B cell (primary cell): Measurements from ENCODE around the gene ARHGAP12. TPM values are rescaled to one million over a fixed set of nuclear protein-coding genes. Genes with fewer than 3 reads are reported as not detected.

Source experiments
- ATAC-seq: fragments of 200-7000 bp; cut with Tn5 transposase; one replicate; pipeline ENCODE4 v1.10.0; 2021; ENCODE audit warnings: low read depth, mild to moderate bottlenecking, moderate number of reproducible peaks, moderate library complexity
- CTCF ChIA-PET: fragments of 350-600 bp; sonication (Branson Sonifier 250); formaldehyde crosslinking; loops from one replicate; lab custom pipeline; 2021; ENCODE audit warnings: antibody characterized with exemption, inconsistent platforms; lab: Charles Lee
- POLR2A ChIA-PET: fragments of 350-600 bp; sonication (Branson Sonifier 250); formaldehyde crosslinking; loops from one replicate; lab custom pipeline; 2021; ENCODE audit warnings: antibody characterized with exemption; lab: Charles Lee
- DNase-seq: peaks from one replicate; pipeline ENCODE4 v3.0.0; 2013
- H2AFZ ChIP-seq: 2 replicates; pipeline ENCODE4 v1.6.1; 2012; ENCODE audit warnings: mild to moderate bottlenecking, low read depth, low read length; ENCODE audit not compliant: insufficient read depth, poor library complexity, severe bottlenecking
- H3K27ac ChIP-seq, 2 donors: 1 replicate in 1 of 2; 2 replicates in 1 of 2; pipeline ENCODE4 v1.5.1; 2012 to 2013; ENCODE audit warnings: low read length in 2 of 2, mild to moderate bottlenecking in 2 of 2, moderate library complexity in 1 of 2
- H3K27me3 ChIP-seq, 4 experiments: fragments of 200-600 bp in 1 of 4; sonication (generic) in 1 of 4; replicated peaks in 1 of 4; 1 replicate in 2 of 4; 2 replicates in 2 of 4; pipeline versions ENCODE4 v1.6.1 to v1.7.0; 2013 to 2016; ENCODE audit warnings: low read length in 3 of 4, mild to moderate bottlenecking in 2 of 4, mixed read lengths in 1 of 4, moderate library complexity in 1 of 4; ENCODE audit not compliant: insufficient read depth in 4 of 4, control insufficient read depth in 3 of 4; ENCODE audit errors: control extremely low read depth in 1 of 4
- H3K36me3 ChIP-seq, 2 experiments: replicated peaks in 1 of 2; 1 replicate in 1 of 2; 2 replicates in 1 of 2; pipeline versions ENCODE4 v1.6.1 to v1.7.1; 2013; ENCODE audit warnings: low read length in 1 of 2; ENCODE audit not compliant: insufficient read depth in 2 of 2, control insufficient read depth in 1 of 2; ENCODE audit errors: control extremely low read depth in 1 of 2, extremely low read depth in 1 of 2
- H3K4me1 ChIP-seq, 2 donors: fragments of 200-600 bp in 1 of 2; sonication (generic) in 1 of 2; 1 replicate in 1 of 2; 2 replicates in 1 of 2; pipeline versions ENCODE4 v1.5.1 to v1.6.1; 2013 to 2017; ENCODE audit warnings: low read length in 2 of 2; ENCODE audit not compliant: control insufficient read depth in 2 of 2, insufficient read depth in 2 of 2
- H3K4me2 ChIP-seq: replicated peaks from 2 replicates; pipeline ENCODE3; 2012; ENCODE audit warnings: mild to moderate bottlenecking, low read depth, low read length; ENCODE audit not compliant: poor library complexity, severe bottlenecking
- H3K4me3 ChIP-seq, 5 experiments: fragments of 200-600 bp in 1 of 5; sonication (generic) in 1 of 5; 1 replicate in 3 of 5; 2 replicates in 2 of 5; pipeline versions ENCODE4 v1.5.1 to v1.7.0; 2011 to 2016; ENCODE audit warnings: low read length in 4 of 5, mild to moderate bottlenecking in 4 of 5, low read depth in 2 of 5, control low read depth in 1 of 5, moderate library complexity in 1 of 5; ENCODE audit not compliant: insufficient read depth in 1 of 5; ENCODE audit errors: control extremely low read depth in 1 of 5, extremely low read depth in 1 of 5
- H3K79me2 ChIP-seq: fragments of 200-600 bp; sonication (generic); one replicate; pipeline ENCODE4 v1.6.0; 2016; ENCODE audit warnings: low read length; ENCODE audit not compliant: control insufficient read depth, insufficient read depth
- H3K9ac ChIP-seq: fragments of 200-600 bp; sonication (generic); 2 replicates; pipeline ENCODE4 v1.6.1; 2017; ENCODE audit warnings: mild to moderate bottlenecking, low read length, moderate library complexity
- H3K9me3 ChIP-seq, 3 donors: one replicate each; pipeline versions ENCODE4 v1.6.1 to v1.7.1; 2013; ENCODE audit warnings: low read length in 2 of 3; ENCODE audit not compliant: control insufficient read depth in 2 of 3, insufficient read depth in 1 of 3; ENCODE audit errors: control extremely low read depth in 1 of 3
- H4K20me1 ChIP-seq: 2 replicates; pipeline ENCODE4 v1.6.0; 2012; ENCODE audit warnings: mild to moderate bottlenecking, low read length; ENCODE audit not compliant: insufficient read depth, control insufficient read depth, poor library complexity, severe bottlenecking
- H3K27ac Mint-ChIP-seq: one replicate; pipeline ENCODE4 v1.8.0; 2021; ENCODE audit warnings: mixed read lengths
- H3K27me3 Mint-ChIP-seq: one replicate; pipeline ENCODE4 v1.8.0; 2021; ENCODE audit warnings: mixed read lengths
- H3K4me1 Mint-ChIP-seq: one replicate; pipeline ENCODE4 v1.8.0; 2021; ENCODE audit warnings: mixed read lengths
- H3K4me3 Mint-ChIP-seq: one replicate; pipeline ENCODE4 v1.8.0; 2021; ENCODE audit warnings: mixed read lengths
- H3K9me3 Mint-ChIP-seq: one replicate; pipeline ENCODE4 v1.8.0; 2022; ENCODE audit warnings: mixed read lengths; ENCODE audit not compliant: insufficient read depth
- CTCF ChIP-seq: fragments of 200-600 bp; IDR thresholded peaks from one replicate; pipeline ENCODE4 v1.8.0; 2022; ENCODE audit warnings: antibody characterized with exemption, mild to moderate bottlenecking
- EZH2 ChIP-seq: IDR thresholded peaks from 2 replicates; pipeline ENCODE4 v1.6.1; 2012; ENCODE audit warnings: borderline replicate concordance, low read depth, mild to moderate bottlenecking, moderate library complexity, low read length; ENCODE audit not compliant: insufficient read depth, poor library complexity, severe bottlenecking
- WGBS: methylation state at CpG from one replicate; pipeline ENCODE4 v1.1.5; 2013; ENCODE audit warnings: missing lambda C conversion rate; ENCODE audit not compliant: insufficient coverage; 5-methylcytosine and 5-hydroxymethylcytosine counted together
- intact Hi-C: fragments of 100-400 bp; cut with micrococcal nuclease; formaldehyde crosslinking; loops from one replicate; pipeline ENCODE4 v1.10.0; 2022
- polyA plus RNA-seq: library from polyadenylated mRNA; depleted of rRNA; stranded (reverse); fragments of >200 nt; gene quantifications from 2 replicates; pipeline ENCODE4 v1.2.3, GENCODE V29; 2012
- total RNA-seq, 2 donors: library from RNA; stranded (reverse); fragments of 120-200 nt in 1 of 2; gene quantifications; 1 replicate in 1 of 2; 2 replicates in 1 of 2; pipeline versions ENCODE4 v1.2.3 to v1.2.4, GENCODE V29; 2013 to 2022

Gene ARHGAP12
- total and polyA plus RNA-seq, 2 donors (not counting 1 experiment from before 2014, with no cell fraction given) = 12.3 to 45.3 TPM

- H3K4me2 ChIP-seq = no peak overlapping the region
- no peaks in the 10 kb centered on the region for H3K27me3 ChIP-seq
- no peaks in the 10 kb centered on the region for H3K36me3 ChIP-seq
- no peak for ATAC-seq
- no peak overlapping the region for H2AFZ ChIP-seq
- peaks cover 8% of the 10 kb centered on the region for H3K9me3 Mint-ChIP-seq
- H3K9ac ChIP-seq = no peak overlapping the region
- H3K27ac ChIP-seq = no peak overlapping the region
- WGBS = 83% methylated on average over 1 of the region's 2 CpGs
- no peaks in the 10 kb centered on the region for H4K20me1 ChIP-seq
- POLR2A ChIA-PET = no interaction called here
- H3K4me1 Mint-ChIP-seq = peaks cover 16% of the 10 kb centered on the region
- no peaks in the 10 kb centered on the region for H3K27me3 Mint-ChIP-seq
- H3K4me3 ChIP-seq = no peak overlapping the region
- no peaks in the 10 kb centered on the region for H3K79me2 ChIP-seq
- DNase-seq = no peak
- TF ChIP-seq CTCF = no peak
- no peak for TF ChIP-seq EZH2
- peaks cover 4 to 13% of the 10 kb centered on the region in 2 donors for H3K4me1 ChIP-seq
- no peak overlapping the region for H3K27ac Mint-ChIP-seq
- H3K9me3 ChIP-seq = peaks cover 0 to 8% (median 6%) of the 10 kb centered on the region in 3 donors
- no peak overlapping the region for H3K4me3 Mint-ChIP-seq
- intact Hi-C loops = no loop called here
- CTCF ChIA-PET = no interaction called here
Observed at GRCh38 chr10:31958856-31959255, 30.2 kb upstream of the ARHGAP12 start.

GRCh38 chr10:31956200-31956946 is 27.7 kb upstream of the ARHGAP12 start:
- Histone ChIP-seq H4K20me1 (no peaks in the 10 kb centered on the region), H3K27ac (no peak overlapping the region), H3K79me2 (no peaks in the 10 kb centered on the region), H3K9ac (no peak overlapping the region), H3K4me3 (no peak overlapping the region), H3K9me3 (peaks cover 0 to 8% (median 7%) of the 10 kb centered on the region in 3 donors), H3K27me3 (no peaks in the 10 kb centered on the region), H3K4me2 (no peak overlapping the region), H2AFZ (no peak overlapping the region), H3K36me3 (no peaks in the 10 kb centered on the region), H3K4me1 (peaks cover 0 to under 1% of the 10 kb centered on the region in 2 donors)
- no peak for DNase-seq
- H3K4me1 Mint-ChIP-seq = peaks cover 5% of the 10 kb centered on the region
- no peak for ATAC-seq
- 100% methylated on average over 2 of the region's 5 CpGs for WGBS
- no peak overlapping the region for H3K27ac Mint-ChIP-seq
- H3K4me3 Mint-ChIP-seq = no peak overlapping the region
- H3K9me3 Mint-ChIP-seq = peaks cover 8% of the 10 kb centered on the region
- intact Hi-C loops = no loop called here
- TF ChIP-seq CTCF = no peak
- TF ChIP-seq EZH2 = no peak
- ChIA-PET CTCF (no interaction called here), POLR2A (no interaction called here)
- no peaks in the 10 kb centered on the region for H3K27me3 Mint-ChIP-seq
